Measurements from ENCODE around the gene NCBP3.

The NCBP3 gene

GRCh38 chr17:3828852-3829232, 17.2 kb downstream of the NCBP3 start:
- TF ChIP-seq POLR2AphosphoS5 (IDR thresholded peaks at IDR 0.05; ENCODE audit: low read depth, low read length) = no peak
- no peak for TF ChIP-seq SIN3A (IDR thresholded peaks at IDR 0.05; ENCODE audit: borderline replicate concordance, insufficient read depth, low read length)
- no peak for TF ChIP-seq FOXP2 (optimal IDR thresholded peaks at IDR 0.05; ENCODE audit: borderline replicate concordance, extremely low read depth, extremely low read length, insufficient read depth)
- no peak for TF ChIP-seq TAF1 (IDR thresholded peaks at IDR 0.05; ENCODE audit: borderline replicate concordance, insufficient read depth, low read length)
- no peak for TF ChIP-seq REST (IDR thresholded peaks at IDR 0.05; ENCODE audit: insufficient read depth in 1 of 2, low read depth in 2 of 2, low read length in 2 of 2)

DNA sequence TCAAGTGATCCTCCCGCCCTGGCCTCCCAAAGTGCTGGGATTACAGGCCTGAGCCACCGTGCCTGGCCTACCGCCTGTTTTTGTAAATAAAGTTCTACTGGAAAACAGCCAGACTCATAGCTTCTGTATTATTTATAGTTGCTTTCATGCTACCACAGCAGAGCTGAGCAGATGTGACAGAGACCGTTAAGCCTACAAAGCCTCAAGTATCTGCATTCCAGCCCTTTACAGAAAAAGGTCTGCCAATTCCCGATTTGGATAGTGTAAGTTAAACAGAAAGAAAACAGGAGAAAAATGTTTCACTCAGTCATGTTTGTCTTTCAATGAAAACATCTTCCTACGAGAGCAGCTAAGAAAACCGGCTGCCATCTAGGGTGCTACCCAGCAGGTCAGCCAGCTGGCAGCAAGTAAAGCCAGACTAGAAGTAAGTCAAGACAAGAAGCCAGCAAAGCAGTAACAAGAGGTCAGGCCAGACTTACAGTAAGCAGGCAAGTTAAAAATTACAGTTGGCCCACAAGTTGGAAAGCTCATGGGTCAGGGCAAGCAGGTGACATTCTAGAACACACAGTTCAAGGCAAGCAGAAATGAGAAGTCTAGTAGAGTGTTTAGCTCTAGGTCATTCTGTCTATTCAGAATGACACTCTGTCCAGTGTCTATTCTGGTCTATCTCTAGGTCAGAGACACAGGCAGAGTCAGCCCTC, 17.7 kb downstream of the NCBP3 start:
- TF ChIP-seq SIN3A (IDR thresholded peaks at IDR 0.05; ENCODE audit: borderline replicate concordance, insufficient read depth, low read length) (no peak), TAF1 (IDR thresholded peaks at IDR 0.05; ENCODE audit: borderline replicate concordance, insufficient read depth, low read length) (no peak), POLR2AphosphoS5 (IDR thresholded peaks at IDR 0.05; ENCODE audit: low read depth, low read length) (no peak), REST (IDR thresholded peaks at IDR 0.05; ENCODE audit: insufficient read depth in 1 of 2, low read depth in 2 of 2, low read length in 2 of 2) (no peak), FOXP2 (optimal IDR thresholded peaks at IDR 0.05; ENCODE audit: borderline replicate concordance, extremely low read depth, extremely low read length, insufficient read depth) (no peak)

DNA sequence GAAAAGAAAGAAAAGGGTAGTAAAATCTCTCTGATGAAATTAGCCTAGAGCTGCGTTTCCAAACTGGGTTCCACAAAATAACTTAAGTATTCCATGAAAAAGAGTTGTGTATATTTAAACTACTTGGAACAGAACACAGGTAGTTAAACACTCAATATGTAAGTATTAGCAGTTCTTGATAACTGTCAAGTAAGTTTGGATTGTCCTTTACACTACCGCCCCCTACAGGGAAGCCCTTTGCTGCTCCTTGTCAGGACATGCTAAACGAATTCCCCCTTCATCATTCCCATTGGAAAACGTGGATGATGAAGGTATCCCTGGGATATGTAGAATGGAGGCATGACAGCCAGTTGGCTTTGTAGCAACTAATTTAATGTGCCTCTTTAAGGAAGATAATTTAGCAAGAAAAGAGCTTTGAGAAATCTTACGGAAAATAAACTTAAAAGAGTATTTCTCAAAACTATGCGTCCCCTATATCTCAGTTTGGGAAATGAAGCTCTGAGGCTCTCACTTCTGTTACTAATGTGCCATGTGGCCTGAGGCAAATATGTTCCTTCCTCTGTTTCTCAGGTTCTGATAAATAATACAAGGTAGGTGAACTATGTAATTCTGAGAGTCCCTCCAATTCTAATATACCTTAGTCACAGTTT, 18.8 kb downstream of the NCBP3 start:
- TF ChIP-seq SIN3A (IDR thresholded peaks at IDR 0.05; ENCODE audit: borderline replicate concordance, insufficient read depth, low read length) = no peak
- TF ChIP-seq POLR2AphosphoS5 (IDR thresholded peaks at IDR 0.05; ENCODE audit: low read depth, low read length) = no peak
- no peak for TF ChIP-seq FOXP2 (optimal IDR thresholded peaks at IDR 0.05; ENCODE audit: borderline replicate concordance, extremely low read depth, extremely low read length, insufficient read depth)
- no peak for TF ChIP-seq TAF1 (IDR thresholded peaks at IDR 0.05; ENCODE audit: borderline replicate concordance, insufficient read depth, low read length)
- no peak for TF ChIP-seq REST (IDR thresholded peaks at IDR 0.05; ENCODE audit: insufficient read depth in 1 of 2, low read depth in 2 of 2, low read length in 2 of 2)

- TF ChIP-seq FOXP2 (optimal IDR thresholded peaks at IDR 0.05; ENCODE audit: borderline replicate concordance, extremely low read depth, extremely low read length, insufficient read depth) = no peak
Measured at GRCh38 chr17:3826191-3826590, 19.9 kb downstream of the NCBP3 start.

GRCh38 chr17:3821101-3821500, 24.9 kb downstream of the NCBP3 start:
- TF ChIP-seq FOXP2 (optimal IDR thresholded peaks at IDR 0.05; ENCODE audit: borderline replicate concordance, extremely low read depth, extremely low read length, insufficient read depth) = no peak

DNA sequence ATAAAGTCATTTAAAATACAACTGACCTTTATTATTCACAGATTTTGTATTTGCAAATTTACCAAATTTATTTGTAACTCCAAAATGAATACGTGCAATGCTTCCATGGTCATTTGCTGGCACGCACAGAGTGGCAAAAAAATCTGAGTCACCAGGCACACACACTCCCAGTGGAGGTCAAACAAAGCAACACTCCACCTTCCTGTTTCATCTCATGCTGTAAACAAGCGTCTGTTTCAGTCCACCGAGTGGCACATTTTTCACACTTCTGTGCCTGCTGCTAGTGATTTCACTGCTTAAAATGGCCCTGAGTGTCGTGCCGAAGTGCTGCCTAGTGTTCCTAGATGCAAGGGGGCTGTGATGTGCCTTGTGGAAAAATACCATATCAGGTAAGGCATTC, 27.3 kb downstream of the NCBP3 start:
- TF ChIP-seq TAF1 (IDR thresholded peaks at IDR 0.05; ENCODE audit: borderline replicate concordance, insufficient read depth, low read length) (no peak), POLR2AphosphoS5 (IDR thresholded peaks at IDR 0.05; ENCODE audit: low read depth, low read length) (no peak)

Data from PFSK-1 (cell line).